ENCODE measurements around the gene ACP3.

Gene ACP3, protein sequence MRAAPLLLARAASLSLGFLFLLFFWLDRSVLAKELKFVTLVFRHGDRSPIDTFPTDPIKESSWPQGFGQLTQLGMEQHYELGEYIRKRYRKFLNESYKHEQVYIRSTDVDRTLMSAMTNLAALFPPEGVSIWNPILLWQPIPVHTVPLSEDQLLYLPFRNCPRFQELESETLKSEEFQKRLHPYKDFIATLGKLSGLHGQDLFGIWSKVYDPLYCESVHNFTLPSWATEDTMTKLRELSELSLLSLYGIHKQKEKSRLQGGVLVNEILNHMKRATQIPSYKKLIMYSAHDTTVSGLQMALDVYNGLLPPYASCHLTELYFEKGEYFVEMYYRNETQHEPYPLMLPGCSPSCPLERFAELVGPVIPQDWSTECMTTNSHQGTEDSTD

DNA sequence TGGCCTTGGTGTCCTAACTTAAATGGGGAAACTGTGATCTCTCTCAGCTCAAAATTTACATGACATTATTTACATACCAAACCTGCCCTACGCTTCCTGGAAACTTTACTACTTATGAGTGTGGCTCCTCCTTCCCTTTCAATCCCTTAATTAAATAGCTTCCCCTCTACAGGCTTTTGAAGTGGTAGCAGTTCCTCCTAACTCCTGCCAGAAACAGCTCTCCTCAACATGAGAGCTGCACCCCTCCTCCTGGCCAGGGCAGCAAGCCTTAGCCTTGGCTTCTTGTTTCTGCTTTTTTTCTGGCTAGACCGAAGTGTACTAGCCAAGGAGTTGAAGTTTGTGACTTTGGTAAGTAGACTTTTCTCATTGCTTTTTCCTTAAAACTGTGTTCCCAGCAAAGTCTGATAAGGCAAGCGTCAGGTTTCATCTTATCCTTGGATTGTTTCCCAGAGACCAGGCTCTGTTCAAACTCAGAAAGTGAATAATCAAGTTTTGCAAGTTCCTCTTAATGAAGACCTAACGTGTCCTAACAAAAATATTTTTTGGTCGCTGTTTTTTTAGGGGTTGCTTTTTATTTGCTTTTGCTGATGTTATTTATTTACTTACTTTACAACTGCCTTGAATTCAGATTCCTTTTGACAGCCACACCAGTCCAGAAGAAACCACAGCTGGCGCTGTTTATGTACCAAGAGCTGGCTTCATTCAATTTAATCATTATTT, at the start of gene ACP3:
TSS of gene ACP3 (plus strand) at position 179 of the 720 bp plus-strand sequence. CDS start at position 229, 50 bp downstream.
- no peak for TF ChIP-seq Cebpa-rat (IDR thresholded peaks at IDR 0.05)
- Histone ChIP-seq H3K9me3 (replicated peaks in 1 of 11) (peaks cover 0 to 27% (median 7%) of the 10 kb centered on the region in 11 experiments; a peak in 12 of 22 replicates), H3K27me3 (no peaks in the 10 kb centered on the region), H3K27ac (peak within 1 kb of the TSS in 9 of 11 experiments; percentile 15 to 84 (median 74); a peak in 16 of 22 replicates), H3K4me2 (peak within 1 kb of the TSS; percentile 12 to 96 (median 45)), H3K9ac (peak within 1 kb of the TSS in 6 of 11 experiments; percentile 44 to 83 (median 80); a peak in 12 of 22 replicates), H3K4me3 (peak within 1 kb of the TSS in 5 of 10 experiments; percentile 39 to 69 (median 62); a peak in 9 of 20 replicates), H4K20me1 (peaks cover 0 to 32% (median 0%) of the 10 kb centered on the region in 11 experiments; a peak in 5 of 22 replicates), H3K4me1 (peaks cover 10 to 63% (median 15%) of the 10 kb centered on the region in 10 experiments), H3K36me3 (peaks cover 0 to 24% (median 0%) of the 10 kb centered on the region in 11 experiments; a peak in 6 of 22 replicates)

DNA sequence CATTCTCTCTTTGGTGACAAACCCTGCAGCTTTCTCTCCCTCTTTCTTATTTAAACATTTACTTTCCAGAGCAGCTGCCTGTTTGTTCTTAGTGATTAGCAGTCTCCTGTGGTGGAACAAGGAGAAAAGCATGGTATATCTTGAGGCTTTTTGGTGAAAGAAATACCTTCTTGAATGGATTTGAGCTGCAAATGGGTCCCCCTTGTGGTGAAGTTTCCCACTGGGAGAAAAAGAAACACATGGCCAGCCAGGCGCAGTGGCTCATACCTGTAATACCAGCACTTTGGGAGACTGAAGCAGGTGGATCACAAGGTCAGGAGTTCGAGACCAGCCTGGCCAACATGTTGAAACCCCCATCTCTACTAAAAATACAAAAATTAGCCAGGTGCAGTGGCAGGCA, 48.3 kb upstream of the ACP3 start:
- no peak overlapping the region for H3K4me3 ChIP-seq
- no peak overlapping the region for H3K27ac ChIP-seq
- no peak for TF ChIP-seq Cebpa-rat (IDR thresholded peaks at IDR 0.05)
- H3K27me3 ChIP-seq: no peaks in the 10 kb centered on the region
- H3K4me1 ChIP-seq: peaks cover 0 to 10% (median 0%) of the 10 kb centered on the region in 10 experiments; a peak in 3 of 20 replicates
- H3K36me3 ChIP-seq: no peaks in the 10 kb centered on the region
- H4K20me1 ChIP-seq: no peaks in the 10 kb centered on the region
- H3K9me3 ChIP-seq (replicated peaks in 1 of 11): peaks cover 0 to 7% (median 0%) of the 10 kb centered on the region in 11 experiments; a peak in 2 of 22 replicates
- H3K9ac ChIP-seq: no peak overlapping the region
- no peak overlapping the region for H3K4me2 ChIP-seq

DNA sequence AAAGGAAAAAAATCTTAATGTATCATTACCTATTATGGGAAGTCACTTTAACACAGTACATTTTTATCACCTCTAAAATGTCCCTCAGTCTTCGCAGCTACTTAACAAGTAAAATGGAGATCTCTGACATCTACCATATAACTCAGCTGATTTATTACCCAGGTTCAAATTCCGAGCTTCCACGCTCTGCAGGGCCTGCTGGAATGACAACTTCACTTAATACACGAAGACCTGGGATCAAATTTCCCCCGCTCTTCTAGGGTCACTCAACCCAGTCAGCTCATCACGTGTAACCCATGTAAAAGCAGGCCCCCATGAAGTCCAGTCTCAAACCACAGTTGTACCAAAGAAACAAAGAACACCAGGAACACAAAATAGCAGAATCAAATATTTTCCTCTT, 44.2 kb upstream of the ACP3 start:
- no peaks in the 10 kb centered on the region for H3K36me3 ChIP-seq
- no peak for TF ChIP-seq Cebpa-rat (IDR thresholded peaks at IDR 0.05)
- H3K4me3 ChIP-seq: no peak overlapping the region
- H3K4me2 ChIP-seq: no peak overlapping the region
- H3K27ac ChIP-seq: no peak overlapping the region
- H3K4me1 ChIP-seq: no peaks in the 10 kb centered on the region
- H3K9ac ChIP-seq: no peak overlapping the region
- H4K20me1 ChIP-seq: no peaks in the 10 kb centered on the region
- peaks cover 18 to 24% (median 23%) of the 10 kb centered on the region in 11 experiments for H3K9me3 ChIP-seq (replicated peaks in 1 of 11)
- H3K27me3 ChIP-seq: no peaks in the 10 kb centered on the region

DNA sequence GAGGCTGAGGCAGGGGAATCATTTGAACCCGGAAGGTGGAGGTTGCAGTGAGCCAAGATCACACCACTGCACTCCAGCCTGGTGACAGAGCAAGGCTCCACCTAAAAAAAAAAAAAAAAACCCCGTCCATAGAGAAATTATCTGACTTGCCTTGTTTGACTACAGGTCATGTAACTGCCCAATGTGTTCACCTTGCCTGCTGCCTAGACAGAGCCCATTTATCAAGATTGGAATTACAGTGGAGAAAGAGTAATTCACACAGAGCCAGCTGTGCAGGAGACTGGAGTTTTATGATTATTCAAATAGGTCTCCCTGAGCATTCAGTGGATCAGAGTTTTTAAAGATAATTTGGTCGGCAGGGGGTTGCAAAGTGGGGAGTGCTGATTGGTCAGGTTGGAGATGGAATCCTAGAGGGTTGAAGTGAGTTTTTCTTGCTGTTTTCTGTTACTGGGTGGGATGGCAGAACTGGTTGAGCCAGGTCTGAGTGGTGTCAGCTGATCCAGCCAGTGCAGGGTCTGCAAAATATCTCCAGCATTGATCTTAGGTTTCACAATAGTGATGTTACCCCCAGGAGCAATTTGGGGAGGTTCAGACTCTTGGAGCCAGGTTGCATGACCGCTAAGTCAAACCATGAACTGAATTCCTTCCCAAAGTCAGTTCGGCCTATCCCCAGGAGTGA, 40.8 kb upstream of the ACP3 start:
- Histone ChIP-seq H3K27ac (no peak overlapping the region), H3K36me3 (no peaks in the 10 kb centered on the region), H3K4me2 (no peak overlapping the region), H3K4me3 (no peak overlapping the region; a peak in 1 of 20 replicates), H3K4me1 (peaks cover 0 to 8% (median 0%) of the 10 kb centered on the region in 10 experiments; a peak in 7 of 20 replicates), H3K9ac (no peak overlapping the region), H3K27me3 (no peaks in the 10 kb centered on the region), H4K20me1 (no peaks in the 10 kb centered on the region), H3K9me3 (replicated peaks in 1 of 11) (peaks cover 19 to 43% (median 33%) of the 10 kb centered on the region in 11 experiments)
- TF ChIP-seq Cebpa-rat (IDR thresholded peaks at IDR 0.05): no peak

DNA sequence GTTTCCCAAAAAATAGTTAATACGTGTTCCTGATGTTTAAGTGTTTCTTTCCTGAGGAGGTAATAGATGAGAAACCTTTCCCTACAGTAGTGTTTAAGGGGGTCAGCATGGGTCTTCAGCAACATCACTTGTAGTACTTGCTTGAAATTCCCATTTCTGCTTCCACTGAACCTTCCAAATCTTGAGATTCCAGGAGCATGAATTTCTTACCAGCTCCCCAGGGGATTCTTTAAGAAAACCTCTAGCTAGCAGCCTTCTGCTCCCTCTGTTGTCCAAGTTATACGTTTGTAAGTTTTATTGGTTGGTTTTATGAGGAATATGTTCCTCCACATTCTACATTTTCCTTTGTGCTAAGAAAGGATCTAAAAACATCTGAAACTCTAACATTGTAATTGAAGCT, 38.2 kb upstream of the ACP3 start:
- Histone ChIP-seq H3K4me3 (no peak overlapping the region), H3K9me3 (replicated peaks in 1 of 11) (peaks cover 19 to 45% (median 33%) of the 10 kb centered on the region in 11 experiments), H3K36me3 (no peaks in the 10 kb centered on the region), H3K4me1 (peaks cover 0 to 31% (median 16%) of the 10 kb centered on the region in 10 experiments; a peak in 15 of 20 replicates), H3K27ac (no peak overlapping the region; a peak in 1 of 22 replicates), H3K9ac (no peak overlapping the region), H3K27me3 (no peaks in the 10 kb centered on the region), H4K20me1 (no peaks in the 10 kb centered on the region), H3K4me2 (no peak overlapping the region)
- TF ChIP-seq Cebpa-rat (IDR thresholded peaks at IDR 0.05): no peak

DNA sequence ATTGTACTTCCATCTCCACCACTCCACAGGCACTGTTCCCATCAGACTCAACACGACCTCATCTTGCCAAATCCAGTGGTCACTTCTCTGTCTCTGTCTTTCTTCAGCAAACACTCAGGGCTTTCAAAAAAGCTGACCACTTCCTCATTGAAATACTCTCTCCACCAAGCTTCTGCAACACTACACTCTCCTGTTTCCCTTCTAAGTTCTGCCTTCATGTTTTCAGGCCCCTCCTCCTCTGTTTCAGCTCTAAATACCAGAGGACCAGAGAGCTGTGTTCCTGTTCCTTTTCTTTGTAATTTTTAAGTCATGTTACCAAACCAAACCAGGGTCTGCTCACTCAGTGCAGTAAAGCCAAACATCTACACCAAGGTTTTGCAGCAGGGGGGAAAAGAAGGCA, 33.8 kb upstream of the ACP3 start:
- H3K4me2 ChIP-seq: peak overlapping the region in 9 of 11 experiments; percentile 27 to 92 (median 75); a peak in 17 of 22 replicates
- no peaks in the 10 kb centered on the region for H3K27me3 ChIP-seq
- no peaks in the 10 kb centered on the region for H4K20me1 ChIP-seq
- H3K27ac ChIP-seq: peak overlapping the region in 10 of 11 experiments; percentile 58 to 95 (median 89); a peak in 20 of 22 replicates
- TF ChIP-seq Cebpa-rat (IDR thresholded peaks at IDR 0.05): peak in 9 of 11 experiments; percentile 34 to 92 (median 78); a peak in 14 of 22 replicates
- H3K9me3 ChIP-seq (replicated peaks in 1 of 11): peaks cover 0 to 54% (median 13%) of the 10 kb centered on the region in 11 experiments; a peak in 19 of 22 replicates
- peaks cover 0 to 14% (median 0%) of the 10 kb centered on the region in 11 experiments; a peak in 2 of 22 replicates for H3K36me3 ChIP-seq
- peaks cover 0 to 76% (median 47%) of the 10 kb centered on the region in 10 experiments; a peak in 15 of 20 replicates for H3K4me1 ChIP-seq
- H3K4me3 ChIP-seq: peak overlapping the region in 3 of 10 experiments; percentile 15 to 41 (median 35); a peak in 3 of 20 replicates
- H3K9ac ChIP-seq: peak overlapping the region in 10 of 11 experiments; percentile 31 to 80 (median 72); a peak in 18 of 22 replicates

DNA sequence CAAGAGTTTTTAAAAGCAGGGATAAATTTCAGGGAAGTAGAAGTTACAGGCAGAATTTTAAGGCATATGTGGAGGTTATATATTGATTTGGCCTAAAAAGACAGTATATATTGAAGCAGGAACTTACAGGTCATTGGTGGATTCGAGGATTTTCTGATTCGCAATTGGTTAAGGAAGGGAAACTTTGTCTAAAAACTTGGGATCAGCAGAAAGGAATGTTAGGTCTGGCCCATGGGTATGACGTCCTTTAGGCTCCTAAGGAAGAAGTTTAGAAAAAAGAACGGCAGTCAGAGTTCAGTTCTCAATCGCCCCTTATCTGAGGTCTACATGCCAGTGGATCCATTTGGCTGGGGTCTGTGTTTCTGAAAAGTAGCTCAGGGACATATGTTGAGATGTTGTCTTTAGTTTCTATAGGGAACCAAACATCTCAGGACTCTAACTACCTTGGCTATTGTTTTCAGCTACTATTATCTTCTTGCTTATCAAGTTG, 33.2 kb upstream of the ACP3 start:
- H3K4me1 ChIP-seq: peaks cover 0 to 81% (median 49%) of the 10 kb centered on the region in 10 experiments; a peak in 15 of 20 replicates
- H3K27me3 ChIP-seq: no peaks in the 10 kb centered on the region
- H3K27ac ChIP-seq: peak overlapping the region in 10 of 11 experiments; percentile 58 to 95 (median 89); a peak in 20 of 22 replicates
- no peaks in the 10 kb centered on the region for H4K20me1 ChIP-seq
- TF ChIP-seq Cebpa-rat (IDR thresholded peaks at IDR 0.05): no peak
- H3K36me3 ChIP-seq: peaks cover 0 to 14% (median 0%) of the 10 kb centered on the region in 11 experiments; a peak in 2 of 22 replicates
- peak overlapping the region in 9 of 11 experiments; percentile 27 to 91 (median 75); a peak in 17 of 22 replicates for H3K4me2 ChIP-seq
- peaks cover 0 to 54% (median 12%) of the 10 kb centered on the region in 11 experiments; a peak in 15 of 22 replicates for H3K9me3 ChIP-seq (replicated peaks in 1 of 11)
- H3K9ac ChIP-seq: peak overlapping the region in 10 of 11 experiments; percentile 31 to 80 (median 68); a peak in 18 of 22 replicates
- no peak overlapping the region for H3K4me3 ChIP-seq
